GM23248 (cell line): ENCODE measurements around the gene PAK6. TPM values are rescaled to one million over a fixed set of nuclear protein-coding genes. Genes with fewer than 3 reads are reported as not detected.

ENCODE experiments used
- DNase-seq: peaks from one replicate; pipeline ENCODE4 v3.0.0-alpha.2; 2015
- H2AFZ ChIP-seq: fragments of 200-600 bp; sonication (generic); 2 replicates; pipeline ENCODE4 v1.6.1; 2016; ENCODE audit warnings: antibody characterized with exemption
- H3F3A ChIP-seq: fragments of 200-600 bp; sonication (generic); 2 replicates; pipeline ENCODE4 v1.6.1; 2016; ENCODE audit warnings: mild to moderate bottlenecking, antibody characterized with exemption, mixed run types; ENCODE audit not compliant: insufficient read depth
- H3K27ac ChIP-seq: fragments of 200-600 bp; sonication (generic); 2 replicates; pipeline ENCODE4 v1.5.1; 2016; ENCODE audit warnings: mild to moderate bottlenecking
- H3K27me3 ChIP-seq: fragments of 200-600 bp; sonication (generic); replicated peaks from 2 replicates; pipeline ENCODE4 v1.6.1; 2016; ENCODE audit warnings: mild to moderate bottlenecking; ENCODE audit not compliant: insufficient read depth
- H3K36me3 ChIP-seq: fragments of 200-600 bp; sonication (generic); 2 replicates; pipeline ENCODE4 v1.6.1; 2016; ENCODE audit warnings: low read depth, mild to moderate bottlenecking
- H3K4me1 ChIP-seq: fragments of 200-600 bp; sonication (generic); 2 replicates; pipeline ENCODE4 v1.6.1; 2016; ENCODE audit warnings: mild to moderate bottlenecking; ENCODE audit not compliant: insufficient read depth
- H3K4me2 ChIP-seq: fragments of 200-600 bp; sonication (generic); one replicate; pipeline ENCODE4 v1.6.1; 2016; ENCODE audit warnings: mild to moderate bottlenecking; ENCODE audit not compliant: unreplicated experiment
- H3K4me3 ChIP-seq: fragments of 200-600 bp; sonication (generic); 2 replicates; pipeline ENCODE4 v1.5.1; 2016; ENCODE audit warnings: mild to moderate bottlenecking
- H3K79me2 ChIP-seq: fragments of 200-600 bp; sonication (generic); 2 replicates; pipeline ENCODE4 v1.6.1; 2016; ENCODE audit warnings: mild to moderate bottlenecking; ENCODE audit not compliant: insufficient read depth
- H3K9ac ChIP-seq: fragments of 200-600 bp; sonication (generic); 2 replicates; pipeline ENCODE4 v1.6.1; 2016; ENCODE audit warnings: mild to moderate bottlenecking
- H3K9me2 ChIP-seq: fragments of 200-600 bp; sonication (generic); 2 replicates; pipeline ENCODE4 v1.6.1; 2016; ENCODE audit warnings: mixed run types, mild to moderate bottlenecking, moderate library complexity; ENCODE audit not compliant: insufficient read depth
- H3K9me3 ChIP-seq: fragments of 200-600 bp; sonication (generic); one replicate; pipeline ENCODE4 v1.6.1; 2017; ENCODE audit warnings: low read depth
- H4K20me1 ChIP-seq: fragments of 200-600 bp; sonication (generic); 2 replicates; pipeline ENCODE4 v1.6.0; 2016; ENCODE audit not compliant: insufficient read depth
- EZH2 ChIP-seq: fragments of 200-600 bp; sonication (generic); IDR thresholded peaks from 2 replicates; pipeline ENCODE4 v1.6.1; 2018; ENCODE audit warnings: antibody characterized with exemption, mild to moderate bottlenecking; ENCODE audit not compliant: insufficient read depth, poor library complexity, severe bottlenecking
- EZH2phosphoT487 ChIP-seq: fragments of 200-600 bp; sonication (generic); IDR thresholded peaks from 2 replicates; pipeline ENCODE4 v1.6.1; 2018; ENCODE audit warnings: antibody characterized with exemption, moderate library complexity, mild to moderate bottlenecking, low read depth; ENCODE audit not compliant: insufficient read depth
- WGBS, 2 experiments: methylation state at CpG; one replicate each; pipeline ENCODE4 v1.1.6; 2015 to 2017; ENCODE audit warnings: low lambda C conversion rate in 2 of 2, low coverage in 1 of 2; ENCODE audit errors: missing lambda C conversion rate in 2 of 2; 5-methylcytosine and 5-hydroxymethylcytosine counted together
- in situ Hi-C: fragments of 300-500 bp; cut with MboI; formaldehyde crosslinking; loops from 2 replicates; pipeline ENCODE4 v1.15.0; 2020
- polyA plus RNA-seq: library from polyadenylated mRNA; unstranded; fragments of >200 nt; fragmentation: Nextera tagmentation; extraction: Ambion mirVana; gene quantifications from 2 replicates; pipeline ENCODE4 v1.2.1, GENCODE V29; 2016
- total RNA-seq: library from RNA; depleted of rRNA; stranded (reverse); fragments of >200 nt; shearing (Covaris generic); gene quantifications from 2 replicates; pipeline ENCODE4 v1.2.3, GENCODE V29; 2014

Gene PAK6
- total and polyA plus RNA-seq, 2 experiments from 2014 or later, result not detected

GRCh38 chr15:40266828-40267304, 28.0 kb downstream of the PAK6 start:
- Histone ChIP-seq H3F3A (0 out of 2 replicates have a peak, but pooled peaks cover 7% of the 10 kb centered on the region), H3K36me3 (no peaks in the 10 kb centered on the region), H2AFZ (no peak overlapping the region), H3K9me2 (no peaks in the 10 kb centered on the region), H3K9me3 (no peaks in the 10 kb centered on the region), H4K20me1 (no peaks in the 10 kb centered on the region), H3K4me2 (no peak overlapping the region), H3K27me3 (no peaks in the 10 kb centered on the region), H3K27ac (no peak overlapping the region), H3K79me2 (no peaks in the 10 kb centered on the region), H3K9ac (no peak overlapping the region), H3K4me3 (no peak overlapping the region), H3K4me1 (peaks cover 7% of the 10 kb centered on the region)
- peak; percentile 93 for DNase-seq
- in situ Hi-C loops, result no loop called here
- WGBS, 2 experiments, result 36 to 44% methylated on average over 7 of the region's 7 CpGs
- TF ChIP-seq EZH2 (no peak), EZH2phosphoT487 (no peak)

DNA sequence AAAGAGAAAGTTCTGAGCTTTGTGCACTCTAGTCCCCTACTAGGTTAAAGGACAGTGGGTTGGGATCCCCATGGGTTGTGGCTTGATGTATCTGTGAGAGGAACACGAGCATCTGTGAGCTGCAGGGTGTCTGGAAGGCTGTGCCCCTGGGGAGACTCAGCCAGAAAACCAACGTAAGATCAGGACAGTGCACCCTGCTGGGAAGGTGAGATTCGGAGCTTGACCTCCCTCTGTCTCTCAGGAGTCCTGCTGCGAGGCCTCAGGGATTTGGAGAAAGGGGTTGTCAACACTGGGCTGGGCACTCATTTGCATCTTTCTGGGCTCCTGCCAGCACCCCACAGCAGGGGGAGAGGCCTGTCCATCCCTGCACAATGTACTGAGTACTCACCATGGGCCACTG, 28.8 kb downstream of the PAK6 start:
- Histone ChIP-seq H3K4me1 (peaks cover 7% of the 10 kb centered on the region), H3K9me3 (no peaks in the 10 kb centered on the region), H3K27ac (no peak overlapping the region), H2AFZ (no peak overlapping the region), H3K4me3 (no peak overlapping the region), H4K20me1 (no peaks in the 10 kb centered on the region), H3K9ac (no peak overlapping the region), H3K4me2 (no peak overlapping the region), H3K79me2 (no peaks in the 10 kb centered on the region), H3K9me2 (no peaks in the 10 kb centered on the region), H3F3A (0 out of 2 replicates have a peak, but pooled peaks cover 3% of the 10 kb centered on the region), H3K27me3 (no peaks in the 10 kb centered on the region), H3K36me3 (no peaks in the 10 kb centered on the region)
- WGBS, 2 experiments, result 85 to 91% methylated on average over 4 of the region's 4 CpGs
- no peak for DNase-seq
- TF ChIP-seq EZH2phosphoT487, result no peak
- no peak for TF ChIP-seq EZH2
- in situ Hi-C loops, result no loop called here

- WGBS, 2 experiments, result 59% methylated on average over 4 of the region's 4 CpGs
- no peaks in the 10 kb centered on the region for H3K9me3 ChIP-seq
- DNase-seq, result no peak
- in situ Hi-C loops, result loop anchor here (10.0 kb wide), 1 partner anchor 225 kb away; no protein-coding TSS in a partner anchor
- no peaks in the 10 kb centered on the region for H3K27me3 ChIP-seq
- no peaks in the 10 kb centered on the region for H3F3A ChIP-seq
- H3K27ac ChIP-seq, result no peak overlapping the region
- no peaks in the 10 kb centered on the region for H4K20me1 ChIP-seq
- no peaks in the 10 kb centered on the region for H3K9me2 ChIP-seq
- no peaks in the 10 kb centered on the region for H3K79me2 ChIP-seq
- no peak for TF ChIP-seq EZH2phosphoT487
- no peak for TF ChIP-seq EZH2
- peaks cover 3% of the 10 kb centered on the region; the same call in 1 of the 2 replicates for H3K4me1 ChIP-seq
- H3K4me3 ChIP-seq, result no peak overlapping the region
- H2AFZ ChIP-seq, result no peak overlapping the region
- H3K36me3 ChIP-seq, result no peaks in the 10 kb centered on the region
- no peak overlapping the region for H3K4me2 ChIP-seq
- H3K9ac ChIP-seq, result no peak overlapping the region
Observed at GRCh38 chr15:40269604-40270003, 30.7 kb downstream of the PAK6 start.

DNA sequence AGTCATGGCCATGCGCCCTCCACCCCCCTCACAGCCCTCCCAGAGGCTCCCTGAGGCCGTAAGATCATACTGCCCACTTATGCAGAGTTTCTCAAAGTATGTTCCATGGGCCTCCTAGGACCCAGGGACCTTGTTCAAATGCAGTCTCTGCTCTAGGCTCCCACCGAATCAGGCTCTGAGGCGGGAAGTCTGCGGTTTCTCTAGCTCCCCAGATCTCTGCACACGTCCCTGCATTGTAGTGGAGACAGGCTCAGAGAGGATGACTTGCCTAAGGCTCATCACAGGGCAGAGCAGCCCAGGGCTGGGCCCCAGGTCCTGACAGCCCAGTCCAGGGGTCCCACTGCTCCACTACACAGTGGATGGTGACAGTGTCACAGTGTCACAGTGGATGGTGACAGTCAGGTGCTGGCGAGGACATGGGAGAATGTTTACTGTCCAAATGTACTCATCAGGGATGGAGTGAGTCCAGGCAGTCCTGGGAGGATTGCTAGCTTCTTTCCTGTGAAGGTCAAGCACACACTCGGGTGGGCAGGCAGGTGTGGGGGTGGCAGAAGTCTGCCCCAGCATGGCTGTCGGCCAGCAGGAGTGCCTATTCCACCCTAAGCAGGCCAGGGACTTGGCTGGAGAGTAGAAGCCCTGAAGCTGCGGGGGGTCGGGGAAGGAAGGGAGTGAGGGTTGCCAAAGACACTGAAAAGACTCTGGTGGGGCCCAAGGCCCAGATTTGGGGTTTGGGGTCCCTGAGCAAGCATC, 31.6 kb downstream of the PAK6 start:
- Histone ChIP-seq H3K27me3 (no peaks in the 10 kb centered on the region), H3F3A (no peaks in the 10 kb centered on the region), H4K20me1 (no peaks in the 10 kb centered on the region), H3K9ac (no peak overlapping the region), H3K9me2 (no peaks in the 10 kb centered on the region), H3K9me3 (no peaks in the 10 kb centered on the region), H3K4me1 (peaks cover 3% of the 10 kb centered on the region; the same call in 1 of the 2 replicates), H2AFZ (no peak overlapping the region), H3K4me3 (no peak overlapping the region), H3K36me3 (no peaks in the 10 kb centered on the region), H3K4me2 (no peak overlapping the region), H3K79me2 (no peaks in the 10 kb centered on the region), H3K27ac (no peak overlapping the region)
- in situ Hi-C loops, result loop anchor here (10.0 kb wide), 1 partner anchor 226 kb away; no protein-coding TSS in a partner anchor
- WGBS, 2 experiments, result 71 to 73% methylated on average over 11 of the region's 11 CpGs
- DNase-seq, result no peak
- TF ChIP-seq EZH2 (no peak), EZH2phosphoT487 (no peak)
